Astrocyte (in vitro differentiated cells and primary cell): Measurements from ENCODE around the gene GRIP1.

ENCODE experiments used
- CTCF ChIP-seq: IDR thresholded peaks from 2 replicates; pipeline ENCODE4 v1.5.1; 2011; ENCODE audit warnings: low read depth, mild to moderate bottlenecking, inconsistent platforms, low read length, moderate library complexity; ENCODE audit not compliant: insufficient read depth
- EZH2 ChIP-seq: IDR thresholded peaks from 2 replicates; pipeline ENCODE4 v1.6.1; 2012; ENCODE audit warnings: mild to moderate bottlenecking, low read length, inconsistent platforms; ENCODE audit not compliant: insufficient read depth

DNA sequence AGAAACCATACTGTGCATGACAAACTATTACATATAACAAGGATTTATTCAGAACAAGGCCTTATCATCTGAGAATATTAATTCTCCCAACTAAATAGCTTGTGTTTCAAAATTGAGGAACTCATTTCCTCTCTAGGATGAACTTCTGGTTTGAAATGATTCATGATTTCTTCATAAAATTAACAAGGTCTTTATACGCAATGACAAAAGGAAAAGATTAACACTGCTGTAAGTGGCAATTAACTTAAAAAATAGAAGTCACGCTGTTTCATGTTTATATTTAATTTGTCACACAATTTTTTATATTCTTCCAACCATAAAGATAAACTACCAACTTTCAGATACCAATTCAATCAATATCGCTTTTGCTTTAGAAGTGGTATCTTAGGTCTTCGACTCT, 80.8 kb downstream of the GRIP1 start:
- no peak for TF ChIP-seq CTCF
- TF ChIP-seq EZH2 = no peak
